Stimulated activated CD8-positive, alpha-beta memory T cell treated with anti-CD3 and anti-CD28 coated beads, Interleukin-4, amount 100 ng/mL, for 48 hours (primary cell): ENCODE data around the gene NPIPA1.
"Not testable (repeated sequence)": the region's sequence is repeated elsewhere in the genome, so short reads cannot be mapped to it uniquely, and the experiment has no call there.

Source experiments
- DNase-seq: peaks from one replicate; pipeline ENCODE4 v3.0.0-alpha.2; 2020

NPIPA1 gene

GRCh38 chr16:14930971-14931370 lies 6.3 kb upstream of the NPIPA1 start:
- DNase-seq, result not testable (repeated sequence)

GRCh38 chr16:14932581-14933375 lies 4.5 kb upstream of the NPIPA1 start:
- DNase-seq, result not testable (repeated sequence)

DNA sequence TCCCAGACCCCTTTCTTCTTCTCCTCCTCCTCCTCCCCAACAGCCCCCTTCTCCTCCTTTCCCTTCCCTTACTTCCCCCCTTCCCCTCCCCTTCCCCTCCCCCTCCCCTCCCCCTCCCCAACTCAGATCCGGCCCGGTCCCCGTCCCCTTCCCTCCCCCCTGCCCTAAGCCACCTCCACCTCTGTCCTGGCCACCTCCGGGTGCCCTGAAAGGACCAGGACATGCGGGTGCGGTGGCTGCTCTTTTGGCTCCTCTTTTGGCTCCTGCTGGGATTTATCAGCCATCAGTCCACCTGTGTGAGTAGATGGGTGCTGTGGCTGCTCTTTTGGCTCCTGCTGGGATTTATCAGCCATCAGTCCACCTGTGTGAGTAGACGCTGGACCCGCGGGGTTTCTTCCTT lies 751 bp downstream of the NPIPA1 start:
- DNase-seq, result not testable (repeated sequence)

GRCh38 chr16:14942686-14943085 lies 5.4 kb downstream of the NPIPA1 start:
- not testable (repeated sequence) for DNase-seq

DNA sequence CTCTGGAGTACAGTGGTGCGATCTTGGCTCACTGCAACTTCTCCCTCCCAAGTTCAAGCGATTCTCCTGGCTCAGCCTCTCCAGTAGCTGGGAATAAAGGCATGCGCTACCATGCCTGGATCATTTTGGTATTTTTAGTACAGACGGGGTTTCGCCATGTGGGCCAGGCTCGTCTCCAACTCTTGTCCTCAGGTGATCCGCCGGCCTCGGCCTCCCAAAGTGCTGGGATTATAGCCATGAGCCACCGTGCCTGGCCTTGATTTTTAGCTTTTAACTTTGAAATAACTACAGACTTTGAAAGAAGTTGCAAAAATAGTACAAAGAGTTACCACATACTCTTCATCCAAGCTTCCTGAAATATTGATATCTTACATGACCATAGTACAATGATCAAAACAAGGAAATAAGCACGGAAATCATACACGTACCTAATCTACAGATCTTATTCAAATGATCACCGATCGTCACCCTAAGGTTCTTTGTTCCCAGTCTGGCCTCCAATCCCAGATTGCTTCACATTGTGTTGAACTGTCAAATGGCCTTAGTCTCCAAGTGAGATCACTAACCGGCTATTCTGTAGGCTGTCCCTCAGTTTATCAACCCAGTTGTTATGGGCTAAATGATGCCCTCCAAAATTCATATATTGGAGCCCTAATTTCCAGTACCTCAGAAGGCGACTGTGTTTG lies 18.4 kb downstream of the NPIPA1 start:
- no peak for DNase-seq

- no peak for DNase-seq
Measured at GRCh38 chr16:14957576-14958322, 20.5 kb downstream of the NPIPA1 start.

GRCh38 chr16:14958323-14958600 lies 21.0 kb downstream of the NPIPA1 start:
- DNase-seq, result no peak

DNA sequence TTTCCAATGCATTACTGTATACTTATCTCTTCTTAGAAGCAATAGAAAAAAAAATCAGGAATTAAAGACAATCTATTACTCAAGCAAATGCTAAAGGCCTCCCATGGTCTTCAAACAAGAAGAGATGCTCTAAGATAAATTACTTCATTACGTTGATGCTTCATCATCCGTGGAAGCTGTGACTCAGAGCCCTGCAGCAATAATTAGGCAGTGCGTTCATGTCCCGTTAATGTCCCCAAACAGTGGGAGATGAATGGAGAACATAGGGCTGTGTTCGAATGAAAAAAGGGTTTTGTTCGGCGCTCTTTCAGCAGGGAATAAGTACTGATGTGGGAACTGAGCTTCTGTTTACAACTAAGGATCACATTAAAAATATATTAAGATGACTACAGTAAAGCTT lies 21.7 kb downstream of the NPIPA1 start:
- DNase-seq, result no peak

- DNase-seq, result no peak
Measured at GRCh38 chr16:14961405-14962186, 24.4 kb downstream of the NPIPA1 start.

DNA sequence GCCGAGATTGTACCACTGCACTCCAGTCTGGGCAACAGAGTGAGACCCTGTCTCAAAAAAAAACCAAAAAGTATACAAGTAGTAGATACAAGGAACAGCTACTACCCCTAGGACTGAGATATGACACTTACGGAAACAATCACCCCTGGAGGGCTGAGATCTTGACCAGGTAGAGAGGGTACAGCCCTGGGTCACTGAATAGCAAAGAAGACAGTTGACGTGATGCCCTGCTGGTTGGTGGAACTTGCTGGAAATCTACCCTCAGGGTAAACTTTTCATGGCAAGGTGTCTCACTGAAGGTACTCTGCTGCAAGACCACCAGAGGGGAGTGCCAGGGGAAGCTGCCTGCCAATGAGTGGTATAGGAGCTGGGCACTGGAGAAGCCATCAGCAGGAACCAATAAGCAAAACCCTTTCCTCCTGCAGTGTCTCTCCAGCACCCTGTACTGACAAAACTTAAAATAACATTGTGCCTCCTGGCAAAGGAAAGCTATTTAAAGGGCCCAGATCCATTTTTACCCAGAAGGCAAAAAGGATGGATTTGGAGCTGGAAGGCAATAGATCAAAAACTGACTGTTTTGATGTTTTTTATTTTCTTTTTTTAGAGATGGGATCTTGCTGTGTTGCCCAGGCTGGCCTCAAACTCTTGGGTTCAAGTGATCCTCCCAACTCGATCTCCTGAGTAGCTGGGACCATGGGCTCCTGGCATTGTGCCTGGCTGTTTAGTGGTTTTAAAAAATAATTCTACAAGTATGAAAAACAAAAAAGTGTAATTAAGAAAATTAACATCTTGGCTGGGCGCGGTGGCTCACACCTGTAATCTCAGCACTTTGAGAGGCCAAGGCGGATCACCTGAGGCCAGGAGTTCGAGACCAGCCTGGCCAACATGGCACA lies 26.3 kb downstream of the NPIPA1 start:
- DNase-seq, result no peak

DNA sequence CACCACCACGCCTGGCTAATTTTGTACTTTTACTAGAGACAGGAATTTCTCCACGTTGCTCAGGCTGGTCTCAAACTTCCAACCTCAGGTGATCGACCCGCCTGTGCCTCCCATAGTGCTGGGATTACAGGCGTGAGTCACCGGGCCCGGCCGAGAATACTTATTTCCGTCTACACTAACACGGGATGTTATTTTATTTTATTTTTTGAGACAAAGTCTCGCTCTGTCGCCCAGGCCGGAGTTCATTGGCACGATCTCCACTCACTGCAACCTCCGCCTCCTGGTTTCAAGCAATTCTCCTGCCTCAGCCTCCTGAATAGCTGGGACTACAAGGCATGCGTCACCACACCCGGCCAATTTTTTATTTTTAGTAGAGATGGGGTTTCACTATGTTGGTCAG lies 28.1 kb downstream of the NPIPA1 start:
- no peak for DNase-seq

DNA sequence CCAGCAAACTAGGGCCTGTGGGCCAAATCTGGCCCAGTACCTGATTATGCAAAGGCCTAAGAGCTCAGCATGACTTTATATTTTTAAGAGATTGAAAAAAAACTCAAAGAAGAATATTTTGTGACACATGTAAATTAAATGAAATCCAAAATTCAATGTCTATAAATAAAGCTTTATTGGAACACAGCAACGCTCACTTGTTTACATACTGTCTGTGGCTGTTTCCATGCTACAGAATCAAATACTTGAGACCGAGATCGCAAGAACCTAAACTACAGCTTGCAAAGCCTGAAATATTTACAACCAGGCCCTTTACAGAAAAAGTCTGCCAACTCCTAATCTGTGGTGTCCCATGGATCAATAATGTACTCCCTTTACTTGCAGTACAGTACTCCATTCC lies 32.6 kb downstream of the NPIPA1 start:
- DNase-seq, result not testable (repeated sequence)

DNA sequence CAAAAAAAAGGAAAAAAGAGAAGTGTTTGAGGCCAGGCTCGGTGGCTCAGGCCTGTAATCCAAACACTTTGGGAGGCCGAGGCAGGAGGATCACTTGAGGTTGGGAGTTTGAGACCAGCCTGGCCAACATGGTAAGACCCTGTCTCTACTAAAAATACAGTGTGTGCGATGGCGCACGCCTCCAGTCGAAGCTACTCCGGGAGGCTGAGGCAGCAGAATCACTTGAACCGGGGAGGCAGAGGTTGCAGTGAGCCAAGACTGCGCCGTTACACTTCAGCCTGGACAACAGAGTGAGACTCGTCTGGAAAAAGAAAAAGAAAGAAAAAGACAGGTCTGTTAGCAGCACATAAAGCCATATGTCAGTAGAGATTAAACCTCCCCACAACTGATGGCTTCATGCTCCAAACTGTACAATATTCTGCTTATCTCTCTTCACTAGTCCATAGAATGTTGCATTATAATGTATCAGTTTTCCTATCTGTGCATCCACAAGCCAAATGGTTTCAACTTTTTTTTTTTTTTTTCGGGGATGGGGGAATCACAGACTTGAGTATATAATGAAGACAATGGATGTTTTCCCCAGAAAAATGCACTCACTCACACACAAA lies 34.5 kb downstream of the NPIPA1 start:
- DNase-seq, result not testable (repeated sequence)

DNA sequence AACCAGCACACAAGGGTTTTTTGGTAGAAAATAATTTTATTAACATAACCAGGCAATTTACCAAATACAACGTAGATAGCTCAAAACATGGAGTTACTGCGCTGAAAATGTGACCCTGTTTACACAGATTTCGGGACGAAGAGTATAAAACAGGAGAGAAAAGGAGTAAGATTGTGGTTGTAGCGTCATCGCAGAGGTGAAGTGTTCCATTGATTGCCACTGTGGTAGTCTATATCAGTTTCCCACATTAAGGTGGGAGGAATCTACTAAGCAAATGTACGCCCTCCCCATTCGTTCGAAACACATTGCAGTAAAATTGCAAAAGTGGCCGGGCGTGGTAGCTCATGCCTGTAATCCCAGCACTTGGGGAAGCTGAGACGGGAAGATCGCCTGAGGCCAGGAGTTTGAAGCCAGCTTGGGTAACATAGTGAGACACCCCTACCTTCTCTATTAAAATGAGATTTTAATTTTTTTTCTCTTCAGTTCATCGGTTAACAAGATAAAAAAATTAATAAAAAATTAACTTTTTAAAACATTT lies 36.6 kb downstream of the NPIPA1 start:
- DNase-seq, result not testable (repeated sequence)

GRCh38 chr16:14974331-14974655 lies 37.0 kb downstream of the NPIPA1 start:
- DNase-seq, result not testable (repeated sequence)

DNA sequence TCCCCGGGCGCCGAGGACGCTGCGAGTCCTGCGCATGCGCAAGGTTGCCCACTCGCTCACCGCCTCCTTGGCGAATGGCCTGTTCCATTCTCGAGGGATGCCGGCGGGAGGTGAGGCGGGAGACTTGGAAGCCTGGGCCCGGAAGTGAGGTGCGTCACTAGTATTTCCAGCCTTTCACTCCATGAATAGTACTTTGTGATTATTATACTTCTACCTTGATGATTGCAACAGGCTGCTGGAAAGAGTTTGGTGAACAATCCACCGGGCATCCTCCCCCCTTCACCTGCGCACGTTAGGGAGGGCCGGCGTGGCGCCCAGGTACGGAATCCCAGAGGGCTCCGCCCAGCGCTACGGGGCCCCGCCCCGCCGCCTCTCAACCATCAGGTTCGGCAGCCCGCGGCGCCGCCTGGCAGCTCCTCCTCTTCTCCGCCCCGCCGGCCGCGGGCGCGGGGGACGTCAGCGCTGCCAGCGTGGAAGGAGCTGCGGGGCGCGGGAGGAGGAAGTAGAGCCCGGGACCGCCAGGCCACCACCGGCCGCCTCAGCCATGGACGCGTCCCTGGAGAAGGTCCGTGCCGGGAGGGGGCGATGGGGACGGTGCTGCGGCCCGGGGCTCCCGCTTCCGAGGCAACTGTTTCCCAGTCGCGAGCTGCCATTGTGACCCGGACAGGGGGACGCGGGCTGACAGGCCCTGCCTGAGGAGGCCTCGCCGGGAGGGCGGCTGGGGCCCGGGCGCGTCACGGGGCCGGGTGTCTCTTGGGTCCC lies 37.6 kb downstream of the NPIPA1 start, which contains the start of gene PDXDC1:
Gene PDXDC1 (plus strand): TSS at position 371 of the 762 bp plus-strand sequence. CDS start 174 bp downstream, at position 545.
- peak; percentile 97 for DNase-seq

DNA sequence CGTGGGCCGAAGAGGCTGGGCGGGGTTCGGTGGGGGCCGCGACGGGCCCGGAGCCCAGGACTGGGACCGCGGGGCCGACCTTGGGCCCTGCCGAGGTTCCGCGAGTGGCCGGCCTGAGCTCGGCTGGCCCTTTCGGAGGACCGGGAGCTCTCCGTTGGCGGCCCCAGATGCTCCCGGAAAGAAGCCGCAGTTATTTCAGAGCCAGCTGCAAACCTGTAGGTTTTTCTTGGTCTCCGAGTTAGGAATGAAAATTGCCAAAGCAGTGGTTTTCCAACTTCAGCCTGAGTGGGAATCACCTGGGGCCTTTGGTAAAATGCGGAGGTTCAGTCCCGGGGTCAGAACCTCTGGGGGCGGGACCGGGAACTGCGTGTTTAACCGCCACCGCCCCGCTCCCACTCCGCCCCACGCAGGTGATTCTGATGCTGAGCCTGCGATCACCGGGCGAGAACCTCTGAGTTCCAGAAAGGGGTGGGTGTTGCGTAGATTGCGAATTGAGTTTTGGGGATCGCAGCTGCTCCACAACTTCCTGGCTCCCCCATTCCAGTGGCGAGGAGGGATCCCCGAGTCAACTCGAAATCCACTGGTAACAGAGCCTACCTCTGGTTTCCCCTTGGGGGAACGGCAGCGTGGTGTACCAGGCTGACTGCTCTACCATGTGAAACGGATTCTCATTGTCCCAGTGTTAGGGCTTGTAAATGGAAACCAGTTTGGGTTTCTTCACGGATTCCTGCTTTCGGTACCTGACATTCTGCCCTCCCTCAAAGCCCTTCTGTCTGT lies 38.4 kb downstream of the NPIPA1 start:
- peak; percentile 75 for DNase-seq

- not testable (repeated sequence) for DNase-seq
Measured at GRCh38 chr16:14976971-14977736, 39.9 kb downstream of the NPIPA1 start.

DNA sequence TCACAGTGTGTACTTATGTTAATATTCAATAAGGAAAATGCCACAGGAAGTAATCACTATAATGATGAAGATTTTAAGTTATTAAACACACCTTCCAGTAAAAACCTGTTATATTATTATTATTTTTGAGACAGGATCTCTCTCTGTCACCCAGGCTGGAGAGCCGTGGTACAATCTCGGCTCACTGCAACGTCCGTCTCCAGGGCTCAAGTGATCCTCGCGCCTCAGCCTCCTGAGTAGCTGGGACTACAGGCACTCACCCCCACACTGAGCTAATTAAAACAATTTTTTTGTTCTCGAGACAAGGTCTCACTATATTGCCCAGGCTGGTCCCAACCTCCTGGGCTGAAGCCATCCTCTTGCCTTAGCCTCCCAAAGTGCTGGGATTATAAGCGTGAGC lies 41.0 kb downstream of the NPIPA1 start:
- DNase-seq, result not testable (repeated sequence)
